ENCODE measurements around the gene SORT1. TPM values are rescaled to one million over a fixed set of nuclear protein-coding genes. Genes with fewer than 3 reads are reported as not detected.

The SORT1 gene
- total RNA-seq, 1 experiment from 2014 or later: 9.2 TPM

DNA sequence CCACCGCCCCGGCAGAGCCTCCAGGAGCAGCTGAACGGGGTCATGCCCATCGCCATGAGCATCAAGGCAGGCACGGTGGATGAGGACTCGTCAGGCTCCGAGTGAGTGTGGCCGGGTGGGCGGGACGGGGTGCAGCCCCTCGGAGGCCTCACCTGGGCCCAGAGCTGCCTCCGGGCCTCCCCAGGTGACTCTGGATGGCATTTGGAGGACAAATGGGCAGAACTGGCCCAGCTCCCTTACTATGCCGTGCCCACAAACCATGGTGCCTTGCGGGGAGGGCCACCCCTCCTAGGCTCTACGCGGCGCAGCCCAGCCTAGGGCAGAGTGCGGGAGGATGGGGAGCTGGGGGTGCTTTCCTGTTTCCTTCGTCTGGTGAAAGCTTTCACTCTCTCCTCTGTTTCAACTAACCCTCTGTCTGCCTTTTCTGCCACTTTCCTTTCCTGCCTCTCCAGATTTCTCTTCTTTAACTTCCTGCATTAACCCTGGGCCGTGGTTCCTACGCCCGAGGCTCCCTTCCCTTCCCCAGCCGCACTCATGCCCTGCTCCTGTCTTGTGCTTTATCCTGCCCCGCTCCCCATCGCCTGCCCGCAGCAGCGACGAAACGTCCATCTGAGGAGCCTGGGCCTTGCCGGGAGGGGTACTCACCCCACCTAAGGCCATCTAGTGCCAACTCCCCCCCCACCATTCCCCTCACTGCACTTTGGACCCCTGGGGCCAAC lies 124.0 kb downstream of the SORT1 start:
- Histone ChIP-seq H2AFZ (ENCODE audit: low read length) (no peak overlapping the region), H3K4me2 (ENCODE audit: low read length) (peak overlapping the region; percentile 80), H3K9me2 (replicated peaks; ENCODE audit: low read length) (no peaks in the 10 kb centered on the region), H3K36me3 (ENCODE audit: low read depth, low read length) (no peaks in the 10 kb centered on the region), H3F3A (ENCODE audit: low read length, unreplicated experiment) (peaks cover 10% of the 10 kb centered on the region), H3K9me3 (ENCODE audit: low read length) (no peaks in the 10 kb centered on the region), H3K79me2 (ENCODE audit: low read length) (no peaks in the 10 kb centered on the region), H3K27ac (ENCODE audit: low read length) (peak overlapping the region; percentile 95), H3K4me3 (ENCODE audit: low read length) (peak overlapping the region; percentile 54; the same call in 1 of the 2 replicates), H3K27me3 (ENCODE audit: low read length) (no peaks in the 10 kb centered on the region), H4K20me1 (ENCODE audit: low read length) (no peaks in the 10 kb centered on the region), H3K9ac (ENCODE audit: low read length) (peak overlapping the region; percentile 81), H3K4me1 (ENCODE audit: insufficient read depth, low read length) (peaks cover 55% of the 10 kb centered on the region)
- ChIA-PET CTCF (interaction anchor here (0.7 kb wide), 1 partner anchor 153 kb away, joined by 3 read pairs; no protein-coding TSS in a partner anchor), POLR2A (ENCODE audit: unreplicated experiment) (no interaction called here)
- intact Hi-C loops (cut with micrococcal nuclease): loop anchor here (1.0 kb wide), 1 partner anchor 10 kb away; no protein-coding TSS in a partner anchor
- no peak for DNase-seq
- ATAC-seq: no peak
- BruUV-seq (replicated peaks): no TSS peak
- TF ChIP-seq EZH2phosphoT487 (IDR thresholded peaks at IDR 0.05; ENCODE audit: borderline replicate concordance, low read length): no peak
- TF ChIP-seq EZH2 (IDR thresholded peaks at IDR 0.05; ENCODE audit: low read length, unreplicated experiment): no peak
- TF ChIP-seq CTCF (conservative IDR thresholded peaks at IDR 0.05; ENCODE audit: low read depth, low read length): no peak

GRCh38 chr1:109272831-109273547 lies 124.7 kb downstream of the SORT1 start:
- intact Hi-C loops (cut with micrococcal nuclease): no loop called here
- POLR2A ChIA-PET (ENCODE audit: unreplicated experiment): no interaction called here
- H3K27ac ChIP-seq (ENCODE audit: low read length): peak overlapping the region; percentile 18; the same call in 1 of the 2 replicates

More at GRCh38 chr1:109272831-109273547, 124.7 kb downstream of the SORT1 start:
- Histone ChIP-seq H3K27me3 (ENCODE audit: low read length) (no peaks in the 10 kb centered on the region), H3K9me2 (replicated peaks; ENCODE audit: low read length) (no peaks in the 10 kb centered on the region), H3F3A (ENCODE audit: low read length, unreplicated experiment) (peaks cover 10% of the 10 kb centered on the region), H3K9me3 (ENCODE audit: low read length) (no peaks in the 10 kb centered on the region), H3K4me3 (ENCODE audit: low read length) (no peak overlapping the region), H3K4me1 (ENCODE audit: insufficient read depth, low read length) (peaks cover 52% of the 10 kb centered on the region), H3K79me2 (ENCODE audit: low read length) (no peaks in the 10 kb centered on the region), H2AFZ (ENCODE audit: low read length) (no peak overlapping the region), H3K9ac (ENCODE audit: low read length) (no peak overlapping the region), H3K36me3 (ENCODE audit: low read depth, low read length) (no peaks in the 10 kb centered on the region), H3K4me2 (ENCODE audit: low read length) (peak overlapping the region; percentile 8; the same call in 1 of the 2 replicates), H4K20me1 (ENCODE audit: low read length) (no peaks in the 10 kb centered on the region)
- BruUV-seq (replicated peaks): no TSS peak
- DNase-seq (peak; percentile 47), ATAC-seq (no peak)
- TF ChIP-seq EZH2 (IDR thresholded peaks at IDR 0.05; ENCODE audit: low read length, unreplicated experiment) (no peak), CTCF (conservative IDR thresholded peaks at IDR 0.05; ENCODE audit: low read depth, low read length) (no peak), EZH2phosphoT487 (IDR thresholded peaks at IDR 0.05; ENCODE audit: borderline replicate concordance, low read length) (no peak)
- CTCF ChIA-PET: interaction anchor here (0.7 kb wide), 1 partner anchor 152 kb away, joined by 3 read pairs; no protein-coding TSS in a partner anchor
